Astrocyte (in vitro differentiated cells and primary cell): Measurements from ENCODE around the gene GRHL1.

Source experiments
- CTCF ChIP-seq: IDR thresholded peaks from 2 replicates; pipeline ENCODE4 v1.5.1; 2011; ENCODE audit warnings: low read depth, mild to moderate bottlenecking, inconsistent platforms, low read length, moderate library complexity; ENCODE audit not compliant: insufficient read depth
- EZH2 ChIP-seq: IDR thresholded peaks from 2 replicates; pipeline ENCODE4 v1.6.1; 2012; ENCODE audit warnings: mild to moderate bottlenecking, low read length, inconsistent platforms; ENCODE audit not compliant: insufficient read depth

GRCh38 chr2:10001586-10001985 lies 50.1 kb downstream of the GRHL1 start:
- TF ChIP-seq CTCF (no peak), EZH2 (no peak)
